SK-N-DZ (cell line): ENCODE data around the gene OR51B5.
"Not testable (repeated sequence)": the region's sequence is repeated elsewhere in the genome, so short reads cannot be mapped to it uniquely, and the experiment has no call there.

Experiments
- DNase-seq: peaks from one replicate; pipeline ENCODE4 v3.0.0-alpha.2; 2015; ENCODE audit warnings: low spot score
- small RNA-seq, 2 experiments: library from RNA; depleted of rRNA; stranded (forward); fragments of <200 nt; gene quantifications; one replicate each; pipeline ENCODE3, GENCODE V24; 2014

The OR51B5 gene

GRCh38 chr11:5336331-5336730 is 7.0 kb downstream of the OR51B5 start:
- DNase-seq: no peak

- DNase-seq: no peak
Observed at GRCh38 chr11:5335170-5335569, 8.2 kb downstream of the OR51B5 start.

- no peak for DNase-seq
Observed at GRCh38 chr11:5324197-5324596, 19.1 kb downstream of the OR51B5 start, which contains the start of gene OR51B2. Gene OR51B2, minus strand, starts transcription at chr11:5324297. Its CDS starts 0 bp downstream, at chr11:5324297.

DNA sequence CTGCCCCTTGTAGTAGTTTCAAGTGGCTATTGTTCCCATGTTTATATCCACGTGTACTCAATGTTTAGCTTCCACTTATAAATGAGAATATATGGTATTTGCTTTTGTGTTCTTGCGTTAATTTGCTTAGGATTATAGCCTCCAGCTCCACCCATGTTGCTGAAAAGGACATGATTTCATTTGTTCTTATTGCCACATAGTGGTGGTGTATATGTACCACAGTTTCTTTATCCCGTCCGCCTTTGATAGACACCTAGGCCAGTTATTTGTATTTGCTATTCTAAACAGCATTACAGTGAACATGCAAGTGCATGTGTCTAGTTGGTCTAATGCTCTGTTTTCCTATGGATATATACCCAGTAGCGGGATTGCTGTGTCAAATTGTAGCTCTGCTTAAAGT is 26.0 kb downstream of the OR51B5 start:
- no peak for DNase-seq

DNA sequence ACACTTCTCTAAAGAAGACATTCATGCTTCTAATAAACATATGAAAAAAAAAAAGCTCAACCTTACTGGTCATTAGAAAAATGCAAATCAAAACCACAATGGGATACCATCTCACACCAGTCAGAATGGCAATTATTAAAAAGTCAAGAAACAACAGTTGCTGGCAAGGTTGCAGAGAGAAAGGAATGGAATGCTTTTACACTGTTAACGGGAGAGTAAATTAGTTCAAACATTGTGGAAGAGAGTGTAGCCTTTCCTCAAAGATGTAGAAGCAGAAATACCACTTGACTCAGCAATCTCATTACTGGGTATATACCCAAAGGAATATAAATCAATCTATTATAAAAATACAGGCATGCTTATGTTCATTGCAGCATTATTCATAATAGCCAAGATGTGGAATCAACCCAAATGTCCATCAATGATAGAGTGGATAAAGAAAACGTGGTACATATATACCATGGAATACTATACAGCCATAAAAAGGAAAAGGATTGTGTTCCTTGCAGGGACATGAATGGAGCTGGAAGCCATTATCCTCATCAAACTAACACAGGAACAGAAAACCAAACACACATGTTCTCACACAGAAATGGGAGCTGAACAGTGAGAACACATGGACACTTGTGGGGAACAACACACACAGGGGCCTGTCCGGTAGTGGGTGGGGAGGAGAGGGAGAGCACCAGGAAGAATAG is 29.8 kb downstream of the OR51B5 start:
- DNase-seq: not testable (repeated sequence)

- DNase-seq: no peak
Observed at GRCh38 chr11:5310423-5310822, 32.9 kb downstream of the OR51B5 start.

GRCh38 chr11:5307256-5308019 is 35.9 kb downstream of the OR51B5 start:
- DNase-seq: no peak

GRCh38 chr11:5304046-5304445 is 39.3 kb downstream of the OR51B5 start:
- DNase-seq: no peak

- DNase-seq: no peak
Observed at GRCh38 chr11:5303626-5304025, 39.7 kb downstream of the OR51B5 start.

GRCh38 chr11:5301846-5302245 is 41.5 kb downstream of the OR51B5 start, which contains the start of gene OR51B4:
Gene OR51B4, minus strand, starts transcription at chr11:5301946. Its CDS starts 0 bp downstream, at chr11:5301946.
- DNase-seq: no peak

DNA sequence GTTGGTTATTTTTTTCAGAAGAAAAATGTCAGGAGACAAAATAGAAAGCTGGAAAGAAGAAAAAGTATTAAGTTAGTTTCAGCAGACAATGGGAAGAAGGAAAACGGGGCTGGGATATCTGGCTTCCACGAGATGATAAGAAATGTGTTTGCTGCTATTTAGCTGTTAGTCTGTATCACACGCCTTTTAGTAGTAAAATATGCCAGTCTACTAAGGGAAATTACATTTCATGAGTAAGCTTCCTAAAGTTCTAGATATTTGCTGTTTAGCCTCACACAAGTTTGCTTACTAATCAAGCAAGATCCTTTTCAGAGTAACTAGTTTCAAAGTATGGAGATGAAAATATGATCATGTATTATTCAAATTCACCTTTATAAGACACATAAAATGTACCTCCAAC is 43.1 kb downstream of the OR51B5 start:
- no peak for DNase-seq

- no peak for DNase-seq
Observed at GRCh38 chr11:5298451-5298850, 44.9 kb downstream of the OR51B5 start.

GRCh38 chr11:5297721-5298323 is 45.5 kb downstream of the OR51B5 start:
- DNase-seq: no peak

GRCh38 chr11:5294342-5294995 is 48.9 kb downstream of the OR51B5 start:
- not testable (repeated sequence) for DNase-seq

DNA sequence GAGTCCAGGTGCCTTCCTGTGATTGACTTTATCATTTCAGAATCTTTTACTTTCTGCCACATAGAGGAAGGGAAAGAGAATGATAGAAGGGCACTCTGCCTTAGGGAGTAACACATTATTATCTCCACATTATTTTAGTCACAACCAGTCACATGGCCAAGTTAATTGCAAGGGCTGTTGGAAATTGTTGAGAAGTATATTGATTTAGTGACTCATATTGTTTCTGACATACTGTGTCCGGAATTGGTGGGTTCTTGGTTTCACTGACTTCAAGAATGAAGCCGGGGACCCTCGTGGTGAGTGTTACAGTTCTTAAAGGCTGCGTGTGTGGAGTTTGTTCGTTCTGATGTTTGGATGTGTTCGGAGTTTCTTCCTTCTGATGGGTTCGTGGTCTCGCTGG is 50.3 kb downstream of the OR51B5 start:
- DNase-seq: no peak

Small RNAs within 50 kb of the gene (small RNA-seq; reads per million reads assigned to genes)
- gene AC104389.3: 0 reads per million in 2 experiments
